ENCODE results near the gene KIF23. TPM values are rescaled to one million over a fixed set of nuclear protein-coding genes. Genes with fewer than 3 reads are reported as not detected.

KIF23 gene
- total RNA-seq, 1 donor from 2014 or later = 1.3 TPM

- Histone ChIP-seq H3K27ac (no peak overlapping the region), H3K9me3 (no peaks in the 10 kb centered on the region), H3K4me1 (no peaks in the 10 kb centered on the region), H3K36me3 (peaks cover 7% of the 10 kb centered on the region), H3K4me3 (no peak overlapping the region), H3K27me3 (ENCODE audit: low read depth) (no peaks in the 10 kb centered on the region)
- no peak for TF ChIP-seq CTCF (IDR thresholded peaks at IDR 0.05)
- ATAC-seq = no peak
- DNase-seq = no peak
- intact Hi-C loops (cut with DNase I) = loop anchor here (10.0 kb wide), 1 partner anchor 350 kb away; no protein-coding TSS in a partner anchor
These were observed 9.0 kb upstream of the KIF23 start for GRCh38 chr15:69405110-69405509.

GRCh38 chr15:69407719-69408400 is 6.3 kb upstream of the KIF23 start:
- no peak for ATAC-seq

GRCh38 chr15:69408841-69409240 is 5.3 kb upstream of the KIF23 start:
- TF ChIP-seq CTCF (IDR thresholded peaks at IDR 0.05) = no peak
- Histone ChIP-seq H3K27ac (no peak overlapping the region), H3K4me3 (no peak overlapping the region), H3K36me3 (no peaks in the 10 kb centered on the region), H3K4me1 (no peaks in the 10 kb centered on the region), H3K27me3 (ENCODE audit: low read depth) (no peaks in the 10 kb centered on the region), H3K9me3 (no peaks in the 10 kb centered on the region)
- no peak for ATAC-seq
- DNase-seq = no peak
- intact Hi-C loops (cut with DNase I) = loop anchor here (10.0 kb wide), 1 partner anchor 354 kb away; no protein-coding TSS in a partner anchor

More at GRCh38 chr15:69407719-69408400, 6.3 kb upstream of the KIF23 start:
- intact Hi-C loops (cut with DNase I) = loop anchor here (10.0 kb wide), 1 partner anchor 353 kb away; no protein-coding TSS in a partner anchor
- H3K4me3 ChIP-seq = no peak overlapping the region
- H3K27ac ChIP-seq = no peak overlapping the region
- H3K9me3 ChIP-seq = no peaks in the 10 kb centered on the region
- DNase-seq = no peak
- no peaks in the 10 kb centered on the region for H3K4me1 ChIP-seq
- no peaks in the 10 kb centered on the region for H3K36me3 ChIP-seq
- no peak for TF ChIP-seq CTCF (IDR thresholded peaks at IDR 0.05)
- H3K27me3 ChIP-seq (ENCODE audit: low read depth) = no peaks in the 10 kb centered on the region

GRCh38 chr15:69410248-69410874 is 3.8 kb upstream of the KIF23 start:
- ATAC-seq (no peak), DNase-seq (no peak)
- Histone ChIP-seq H3K4me1 (peaks cover 8% of the 10 kb centered on the region), H3K4me3 (no peak overlapping the region), H3K9me3 (no peaks in the 10 kb centered on the region), H3K36me3 (no peaks in the 10 kb centered on the region), H3K27ac (no peak overlapping the region), H3K27me3 (ENCODE audit: low read depth) (no peaks in the 10 kb centered on the region)
- intact Hi-C loops (cut with DNase I) = no loop called here
- no peak for TF ChIP-seq CTCF (IDR thresholded peaks at IDR 0.05)

GRCh38 chr15:69412274-69412673 is 1.9 kb upstream of the KIF23 start:
- DNase-seq = no peak
- intact Hi-C loops (cut with DNase I) = no loop called here
- H3K9me3 ChIP-seq = no peaks in the 10 kb centered on the region
- no peak overlapping the region for H3K4me3 ChIP-seq
- H3K27me3 ChIP-seq (ENCODE audit: low read depth) = no peaks in the 10 kb centered on the region
- peaks cover 9% of the 10 kb centered on the region for H3K4me1 ChIP-seq
- no peak overlapping the region for H3K27ac ChIP-seq
- no peak for ATAC-seq
- TF ChIP-seq CTCF (IDR thresholded peaks at IDR 0.05) = no peak
- no peaks in the 10 kb centered on the region for H3K36me3 ChIP-seq

All from lower lobe of right lung (tissue), 2 donors.